GM12891 (cell line): ENCODE results near the gene INTS6.

Experiments used
- POLR2A ChIP-seq: IDR thresholded peaks from 2 replicates; pipeline ENCODE4 v1.6.1; 2011; ENCODE audit warnings: low read depth, low read length, control low read depth
- POLR2AphosphoS5 ChIP-seq: IDR thresholded peaks from 2 replicates; pipeline ENCODE4 v1.6.1; 2011; ENCODE audit warnings: low read depth, low read length, control low read depth
- POU2F2 ChIP-seq: IDR thresholded peaks from 2 replicates; pipeline ENCODE4 v1.6.1; 2011; ENCODE audit warnings: low read depth, mild to moderate bottlenecking, control low read depth, low read length, moderate library complexity
- SPI1 ChIP-seq: IDR thresholded peaks from 2 replicates; pipeline ENCODE4 v1.6.1; 2011; ENCODE audit warnings: low read depth, low read length, control low read depth
- TAF1 ChIP-seq: IDR thresholded peaks from 2 replicates; pipeline ENCODE4 v1.6.1; 2011; ENCODE audit warnings: low read depth, low read length, control low read depth

DNA sequence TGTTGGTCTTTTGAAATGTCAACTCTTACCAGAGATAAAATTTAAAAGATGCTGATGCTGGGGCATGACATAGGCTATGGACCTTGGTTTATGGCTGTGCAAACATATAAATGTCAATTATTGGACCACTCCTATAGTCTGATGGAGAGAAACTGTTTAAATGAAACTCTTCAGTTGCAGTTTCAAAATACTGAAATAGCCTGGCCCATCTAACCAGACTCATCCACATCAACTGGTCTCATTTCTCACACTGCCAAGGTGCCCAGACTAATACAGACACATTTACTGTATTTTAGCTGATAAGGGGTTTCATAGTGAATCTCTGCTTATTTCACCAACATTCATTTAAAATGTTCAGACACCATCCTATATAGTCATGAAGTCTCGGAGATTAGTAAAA is 93.5 kb downstream of the INTS6 start:
- TF ChIP-seq POLR2AphosphoS5 = no peak
- no peak for TF ChIP-seq POLR2A
- TF ChIP-seq TAF1 = no peak
- TF ChIP-seq POU2F2 = no peak
- TF ChIP-seq SPI1 = no peak
